Renal cortex interstitium (tissue), 11 donors: ENCODE measurements around the gene TTC17. TPM values are rescaled to one million over a fixed set of nuclear protein-coding genes. Genes with fewer than 3 reads are reported as not detected.
"Not testable (repeated sequence)": the region's sequence is repeated elsewhere in the genome, so short reads cannot be mapped to it uniquely, and the experiment has no call there.

ENCODE experiments used
- DNase-seq, 11 donors: peaks; one replicate each; pipeline ENCODE4 v3.0.0-alpha.2; 2013; ENCODE audit warnings: low read depth in 9 of 11, low spot score in 4 of 11; ENCODE audit errors: extremely low read depth in 1 of 11
- polyA plus RNA-seq, 3 donors: library from polyadenylated mRNA; unstranded; fragments of 120-200 nt; gene quantifications; one replicate each; pipeline ENCODE4 v1.2.1, GENCODE V29; 2013; ENCODE audit not compliant: insufficient read length in 3 of 3

TTC17 gene
- polyA plus RNA-seq, 3 donors = 109 to 185 (median 125) TPM

GRCh38 chr11:43367382-43368178, 8.9 kb downstream of the TTC17 start:
- no peak for DNase-seq

GRCh38 chr11:43376065-43376464, 17.3 kb downstream of the TTC17 start:
- DNase-seq = no peak

GRCh38 chr11:43376594-43376993, 17.9 kb downstream of the TTC17 start:
- no peak for DNase-seq

GRCh38 chr11:43377389-43377788, 18.7 kb downstream of the TTC17 start:
- no peak for DNase-seq

- no peak for DNase-seq
Observed at GRCh38 chr11:43378897-43379296, 20.2 kb downstream of the TTC17 start.

GRCh38 chr11:43381802-43382201, 23.1 kb downstream of the TTC17 start:
- DNase-seq = no peak

- DNase-seq = no peak
Observed at GRCh38 chr11:43382614-43383013, 23.9 kb downstream of the TTC17 start.

- no peak for DNase-seq
Observed at GRCh38 chr11:43384393-43384792, 25.7 kb downstream of the TTC17 start.

- DNase-seq = no peak
Observed at GRCh38 chr11:43392713-43393112, 34.0 kb downstream of the TTC17 start.

- DNase-seq = no peak
Observed at GRCh38 chr11:43393765-43394355, 35.1 kb downstream of the TTC17 start.

GRCh38 chr11:43396617-43397016, 37.9 kb downstream of the TTC17 start:
- no peak for DNase-seq

- no peak for DNase-seq
Observed at GRCh38 chr11:43397251-43397650, 38.5 kb downstream of the TTC17 start.

GRCh38 chr11:43399983-43400630, 41.4 kb downstream of the TTC17 start:
- DNase-seq = no peak

GRCh38 chr11:43401252-43401651, 42.5 kb downstream of the TTC17 start:
- no peak for DNase-seq

GRCh38 chr11:43401811-43402210, 43.1 kb downstream of the TTC17 start:
- DNase-seq = not testable (repeated sequence)

GRCh38 chr11:43403357-43404231, 44.9 kb downstream of the TTC17 start:
- no peak for DNase-seq

- DNase-seq = no peak
Observed at GRCh38 chr11:43404406-43404805, 45.7 kb downstream of the TTC17 start.

- DNase-seq = no peak
Observed at GRCh38 chr11:43404836-43405479, 46.2 kb downstream of the TTC17 start.

- DNase-seq = no peak
Observed at GRCh38 chr11:43408277-43408676, 49.6 kb downstream of the TTC17 start.
